CD4-positive, alpha-beta T cell treated with Interferon gamma for 1 hour (primary cell): ENCODE results near the gene DZANK1.
"Not testable (repeated sequence)": the region's sequence is repeated elsewhere in the genome, so short reads cannot be mapped to it uniquely, and the experiment has no call there.

ENCODE experiments used
- DNase-seq: peaks from one replicate; pipeline ENCODE4 v3.0.0-alpha.2; 2020

The DZANK1 gene

GRCh38 chr20:18375551-18375950 is 91.3 kb downstream of the DZANK1 start:
- not testable (repeated sequence) for DNase-seq

GRCh38 chr20:18372296-18372695 is 94.5 kb downstream of the DZANK1 start:
- no peak for DNase-seq

GRCh38 chr20:18364768-18365167 is 102.1 kb downstream of the DZANK1 start:
- DNase-seq: no peak

GRCh38 chr20:18363708-18364107 is 103.1 kb downstream of the DZANK1 start:
- no peak for DNase-seq

- no peak for DNase-seq
These were observed 103.9 kb downstream of the DZANK1 start for GRCh38 chr20:18362916-18363315.

GRCh38 chr20:18361678-18362077 is 105.2 kb downstream of the DZANK1 start:
- DNase-seq: no peak

- DNase-seq: no peak
These were observed 106.2 kb downstream of the DZANK1 start for GRCh38 chr20:18360635-18361034.

- DNase-seq: no peak
These were observed 107.0 kb downstream of the DZANK1 start for GRCh38 chr20:18359854-18360253.

- not testable (repeated sequence) for DNase-seq
These were observed 117.1 kb downstream of the DZANK1 start for GRCh38 chr20:18349749-18350148.
